Epithelial cell of prostate (primary cell): Measurements from ENCODE around the gene LMOD2.

Experiments
- DNase-seq: peaks from one replicate; pipeline ENCODE4 v3.0.0-alpha.2; 2011; ENCODE audit warnings: low read depth, low spot score
- H3K27ac ChIP-seq: fragments of 450-650 bp; 2 replicates; pipeline ENCODE4 v1.5.1; 2017; ENCODE audit warnings: mild to moderate bottlenecking

LMOD2 gene

DNA sequence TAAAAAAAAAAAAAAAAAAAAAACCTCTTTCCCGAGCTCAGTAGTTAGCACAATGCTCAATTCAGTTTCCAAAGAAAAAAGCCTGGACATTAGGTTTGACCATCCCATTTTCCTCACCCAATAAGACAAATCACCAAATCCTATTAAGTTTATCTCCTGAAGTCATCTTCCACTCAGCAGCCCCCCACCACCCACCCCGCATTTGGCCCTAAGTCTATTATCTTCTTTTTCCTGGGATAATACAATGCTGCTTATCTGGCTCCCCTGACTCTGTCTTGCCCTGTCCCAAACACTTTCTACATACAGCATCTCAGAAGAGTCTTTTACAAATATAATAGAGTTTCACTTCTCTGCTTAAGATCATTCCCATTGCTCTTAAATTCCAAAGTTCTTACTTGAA lies 17.8 kb upstream of the LMOD2 start:
- DNase-seq: no peak
- H3K27ac ChIP-seq: no peak overlapping the region

DNA sequence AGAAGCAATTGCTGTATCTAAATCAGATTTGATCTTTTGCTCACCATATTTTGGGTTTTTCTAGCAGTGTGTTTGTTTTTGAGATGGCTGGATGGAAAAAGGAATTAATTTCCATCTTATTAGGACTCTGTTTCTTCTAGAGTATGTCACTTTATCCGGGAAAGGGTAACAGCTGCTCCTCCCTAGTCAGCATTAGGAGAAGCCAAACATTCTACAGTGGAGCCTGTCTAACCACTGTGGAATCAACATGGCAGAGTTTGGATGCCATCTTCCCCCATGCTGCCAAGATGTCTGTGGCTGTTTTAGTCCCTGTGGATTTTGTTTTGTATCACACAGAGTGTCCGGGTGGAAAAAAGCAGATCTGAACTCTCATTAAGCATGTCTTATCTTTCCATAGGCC lies 16.0 kb upstream of the LMOD2 start:
- no peak overlapping the region for H3K27ac ChIP-seq
- no peak for DNase-seq

DNA sequence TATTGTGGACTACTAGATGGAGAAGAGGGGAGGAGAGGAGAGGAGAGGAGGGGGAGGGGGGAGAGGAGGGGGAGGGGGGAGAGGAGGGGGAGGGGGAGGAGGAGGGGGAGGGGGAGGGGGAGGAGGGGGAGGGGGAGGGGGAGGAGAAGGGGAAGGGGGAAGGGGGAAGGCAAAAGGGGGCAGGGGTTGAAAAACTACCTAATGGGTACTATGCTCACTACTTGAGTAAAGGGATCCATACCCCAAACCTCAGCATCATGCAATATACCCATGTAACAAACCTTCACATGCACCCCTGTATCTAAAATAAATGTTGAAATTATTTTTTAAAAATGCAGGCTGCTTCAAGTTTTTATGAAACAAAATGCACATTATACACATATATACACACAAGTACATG lies 15.1 kb upstream of the LMOD2 start:
- no peak overlapping the region for H3K27ac ChIP-seq
- DNase-seq: no peak

DNA sequence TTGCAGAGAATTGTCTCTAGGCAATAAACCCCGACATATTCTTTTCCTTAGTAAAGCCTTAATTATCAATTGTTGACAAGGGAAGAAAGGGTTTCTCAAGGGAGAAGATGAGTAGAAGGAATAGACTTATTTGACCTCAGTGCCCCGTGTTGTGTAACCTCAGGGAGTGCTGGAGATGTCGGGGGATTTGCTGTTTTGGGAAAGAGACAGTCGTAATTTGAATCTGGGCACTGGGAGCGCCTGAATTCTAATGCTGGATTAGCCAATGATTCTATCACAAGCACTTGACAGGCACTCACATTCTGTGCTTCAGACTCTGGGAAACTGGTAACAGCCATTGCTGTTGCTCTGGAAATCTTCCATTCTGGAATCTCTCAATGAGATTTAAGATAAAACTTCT lies 13.8 kb upstream of the LMOD2 start:
- no peak for DNase-seq

DNA sequence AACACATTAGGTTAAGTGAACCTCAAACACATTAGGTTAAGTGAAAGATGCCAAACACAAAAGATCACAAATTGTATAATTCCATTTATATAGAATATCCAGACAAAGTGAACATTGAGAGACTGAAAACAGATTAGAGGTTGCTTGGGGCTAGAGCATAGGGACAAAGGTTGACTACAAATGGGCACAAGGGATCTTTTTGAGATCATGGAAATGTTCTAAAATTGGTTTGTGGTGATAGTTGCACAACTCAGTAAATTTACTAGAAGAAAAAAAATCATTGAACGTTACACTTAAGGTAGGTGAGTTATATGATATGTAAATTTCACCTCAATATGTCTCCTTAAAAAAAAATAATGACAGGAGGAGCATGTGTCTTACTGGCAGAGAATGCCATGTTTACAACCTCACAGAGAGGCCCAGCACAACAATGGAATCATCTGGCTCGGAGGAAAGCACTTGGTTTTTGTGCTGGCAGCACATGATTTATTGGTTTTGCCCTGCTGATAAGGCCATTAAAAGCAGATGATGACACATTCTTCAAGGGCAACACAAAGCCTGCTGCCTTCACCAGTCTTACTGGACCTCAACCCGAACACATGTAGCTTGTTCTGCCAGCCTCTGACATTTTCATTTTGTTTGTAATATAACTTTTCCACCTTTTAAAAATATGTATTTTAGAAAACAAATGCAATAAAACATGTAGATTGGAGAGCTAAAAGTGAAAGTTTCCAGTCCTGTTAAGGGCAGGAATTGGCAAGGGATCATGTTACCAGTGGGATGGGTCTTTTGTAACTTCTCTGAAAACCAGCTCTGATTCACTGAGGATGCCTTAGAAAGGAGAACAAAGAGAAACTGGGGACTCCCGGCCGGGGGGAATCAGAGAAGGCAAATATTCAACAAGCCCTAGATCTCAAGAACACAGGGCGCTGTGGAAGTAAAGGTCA lies 11.9 kb upstream of the LMOD2 start:
- H3K27ac ChIP-seq: no peak overlapping the region
- peak; percentile 29 for DNase-seq

More for the DNA sequence above, 13.8 kb upstream of the LMOD2 start:
- H3K27ac ChIP-seq: no peak overlapping the region

DNA sequence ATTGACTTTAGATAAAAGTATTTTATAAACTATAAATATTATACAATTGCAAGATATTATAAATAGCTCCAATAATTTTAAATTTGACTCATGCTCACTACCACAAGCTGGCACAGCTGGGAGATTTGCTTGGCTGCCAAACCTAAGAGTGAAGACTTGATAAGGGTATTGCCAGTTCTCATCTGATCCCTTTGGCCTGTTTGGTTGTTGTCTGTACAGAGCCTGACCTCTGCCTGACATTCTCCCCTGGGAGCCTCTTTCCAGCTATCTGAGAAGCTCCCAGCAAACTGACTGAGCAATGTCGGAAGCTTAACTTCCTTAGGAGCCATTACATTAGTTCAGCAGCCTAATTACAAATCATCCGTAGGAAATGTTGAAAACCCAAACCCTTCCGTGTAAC lies 10.2 kb upstream of the LMOD2 start:
- no peak for DNase-seq
- no peak overlapping the region for H3K27ac ChIP-seq

DNA sequence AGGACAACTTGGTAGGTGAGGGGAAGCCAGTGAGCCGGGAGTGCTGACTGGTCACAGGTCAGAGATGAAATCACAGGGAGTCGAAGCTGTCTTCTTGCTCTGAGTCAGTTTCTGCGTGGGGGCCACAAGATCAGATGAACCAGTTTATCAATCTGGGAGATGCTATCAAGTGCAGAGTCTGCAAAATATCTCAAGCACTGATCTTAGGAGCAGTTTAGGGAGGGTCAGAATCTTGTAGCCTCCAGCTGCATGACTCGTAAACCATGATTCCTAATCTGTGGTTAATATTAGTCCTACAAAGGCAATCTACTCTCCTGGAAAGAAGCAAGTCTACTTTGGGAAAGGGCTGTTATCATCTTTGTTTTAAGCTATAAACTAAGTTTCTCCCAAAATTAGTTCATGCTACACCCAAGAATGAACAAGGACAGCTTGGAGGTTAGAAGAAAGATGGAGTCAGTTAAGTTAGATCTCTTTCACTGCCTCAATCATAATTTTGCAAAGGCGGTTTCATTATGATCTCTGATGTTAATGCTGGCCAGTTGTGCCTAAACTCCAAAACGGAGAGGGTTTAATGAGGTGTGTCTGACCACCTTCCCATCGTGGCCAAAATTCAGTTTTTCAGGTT lies 8.4 kb upstream of the LMOD2 start:
- DNase-seq: no peak
- H3K27ac ChIP-seq: no peak overlapping the region

DNA sequence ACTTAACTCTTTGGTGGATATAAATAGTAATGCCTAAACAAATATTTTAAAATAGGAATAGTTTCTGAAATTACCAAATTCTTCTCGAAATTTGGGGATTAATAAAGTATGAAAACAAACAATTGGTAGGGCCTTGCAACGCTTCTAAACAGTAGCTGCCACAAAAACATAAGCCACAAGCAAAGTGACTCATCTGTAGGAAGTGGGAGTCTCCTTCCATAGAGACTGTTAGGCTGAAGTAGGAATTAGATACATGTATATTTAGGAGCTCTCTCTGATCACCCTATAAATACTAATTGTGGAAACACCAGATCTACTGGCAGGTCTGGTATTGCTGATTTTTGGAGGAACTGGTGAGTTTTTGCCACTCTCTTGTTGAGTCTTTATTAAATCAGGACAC lies 5.7 kb upstream of the LMOD2 start:
- no peak overlapping the region for H3K27ac ChIP-seq
- no peak for DNase-seq

DNA sequence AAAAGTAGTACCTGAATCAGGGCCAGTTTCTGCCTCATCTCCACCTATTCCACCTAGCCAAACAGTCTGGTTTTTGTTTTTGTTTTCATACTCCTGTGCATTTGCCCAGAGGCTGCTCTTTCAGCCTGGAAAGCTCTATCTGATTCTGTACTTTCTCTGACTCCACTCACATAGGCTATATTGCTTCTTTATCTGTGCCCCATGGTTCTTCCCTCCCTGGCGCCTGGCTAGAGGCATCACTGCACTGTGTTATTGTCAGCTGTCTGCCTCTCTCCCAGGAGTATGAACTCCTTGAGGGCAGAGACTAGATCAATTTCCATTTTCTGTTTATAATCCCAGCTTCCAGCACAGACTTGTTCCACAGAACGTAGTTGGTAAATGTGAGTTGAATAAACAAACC lies 5.1 kb upstream of the LMOD2 start:
- H3K27ac ChIP-seq: no peak overlapping the region
- DNase-seq: no peak

DNA sequence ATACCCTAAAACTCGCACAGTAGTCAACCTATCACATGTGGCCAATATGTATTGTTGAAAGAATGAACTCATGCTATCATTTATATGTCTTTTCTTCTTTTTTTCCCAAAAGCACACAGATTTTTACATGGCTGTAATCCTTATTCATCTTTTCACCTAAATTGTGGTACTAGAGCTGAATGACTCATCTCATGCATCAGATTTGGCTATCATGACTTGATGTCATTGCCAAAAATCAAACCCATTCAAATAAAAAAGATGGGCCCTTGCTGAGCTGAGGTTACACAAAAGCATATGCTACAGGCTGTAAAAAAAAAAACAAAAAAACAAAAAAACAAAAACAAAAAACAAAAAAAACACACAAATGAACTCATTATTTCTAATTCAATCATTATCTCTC lies 3.3 kb upstream of the LMOD2 start:
- DNase-seq: no peak
- no peak overlapping the region for H3K27ac ChIP-seq

DNA sequence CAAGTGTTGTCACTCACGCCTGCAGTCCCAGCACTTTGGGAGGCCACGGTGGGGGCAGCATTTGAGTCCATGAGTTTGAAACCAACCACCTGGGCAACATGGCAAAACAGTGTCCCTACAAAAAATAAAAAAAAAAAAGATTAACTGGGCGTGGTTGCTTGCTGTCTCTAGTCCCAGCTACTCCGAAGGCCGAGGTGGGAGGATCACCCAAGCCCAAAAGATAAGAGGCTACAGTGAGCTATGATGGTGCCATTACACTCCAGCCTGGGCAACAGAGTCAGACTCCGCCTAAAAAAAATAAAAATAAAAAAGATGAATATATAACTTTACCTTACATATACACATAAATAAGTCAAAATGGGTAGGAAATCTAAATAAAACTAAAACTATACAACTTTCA lies 2.5 kb upstream of the LMOD2 start:
- DNase-seq: no peak
- no peak overlapping the region for H3K27ac ChIP-seq

DNA sequence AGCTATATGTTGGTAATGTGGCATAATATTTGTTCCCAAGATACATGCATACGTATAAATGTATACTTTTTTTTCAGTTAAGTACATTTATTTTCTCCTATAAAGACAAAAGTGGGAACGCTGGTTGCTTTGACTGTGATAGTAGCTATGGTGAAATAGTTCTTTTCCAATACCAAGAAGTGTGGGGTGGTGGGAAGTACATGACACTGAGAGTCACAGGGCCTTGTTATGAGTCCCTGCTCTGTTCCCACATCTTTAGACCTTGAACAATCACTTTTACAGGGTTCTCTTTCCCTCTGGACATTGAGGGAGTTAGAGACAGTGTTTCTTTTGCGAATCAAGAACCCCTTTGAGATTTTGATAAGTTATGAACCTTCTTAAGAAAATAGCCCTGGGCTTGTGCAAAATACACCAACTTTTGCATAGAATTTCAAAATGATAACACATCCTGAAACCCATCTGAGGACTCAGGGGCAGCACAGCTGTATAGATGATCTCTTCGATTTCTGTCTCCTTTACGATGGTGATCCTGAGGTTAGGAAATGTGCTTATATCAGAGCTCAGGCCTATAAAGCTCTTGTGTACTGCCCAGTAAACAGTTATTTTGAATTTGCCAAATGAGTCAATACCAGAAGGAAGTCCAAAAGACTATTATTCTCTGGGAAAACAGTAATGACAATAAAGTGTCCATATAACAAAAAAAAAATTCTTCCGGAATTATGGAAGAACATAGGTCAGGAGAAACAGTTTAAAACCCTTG lies 1.1 kb downstream of the LMOD2 start:
- DNase-seq: no peak
- no peak overlapping the region for H3K27ac ChIP-seq

DNA sequence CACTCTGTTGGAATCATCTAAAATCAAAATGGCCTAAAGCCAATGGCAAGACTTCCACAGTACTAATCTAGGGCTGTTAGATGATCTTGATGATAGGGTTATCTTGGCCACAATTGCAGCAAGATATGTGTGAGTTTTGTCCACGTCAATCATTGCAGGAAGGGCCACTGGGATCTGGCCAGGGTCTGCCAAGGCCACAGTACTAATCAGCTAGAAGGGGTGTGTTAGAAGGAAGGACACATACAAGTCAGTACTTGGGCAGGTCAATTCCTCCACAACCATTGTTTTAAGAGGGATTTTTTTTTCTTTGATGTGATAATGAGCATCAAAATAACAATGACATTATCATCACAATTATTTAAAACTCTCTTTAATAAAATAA lies 1.6 kb downstream of the LMOD2 start:
- DNase-seq: no peak
- no peak overlapping the region for H3K27ac ChIP-seq

DNA sequence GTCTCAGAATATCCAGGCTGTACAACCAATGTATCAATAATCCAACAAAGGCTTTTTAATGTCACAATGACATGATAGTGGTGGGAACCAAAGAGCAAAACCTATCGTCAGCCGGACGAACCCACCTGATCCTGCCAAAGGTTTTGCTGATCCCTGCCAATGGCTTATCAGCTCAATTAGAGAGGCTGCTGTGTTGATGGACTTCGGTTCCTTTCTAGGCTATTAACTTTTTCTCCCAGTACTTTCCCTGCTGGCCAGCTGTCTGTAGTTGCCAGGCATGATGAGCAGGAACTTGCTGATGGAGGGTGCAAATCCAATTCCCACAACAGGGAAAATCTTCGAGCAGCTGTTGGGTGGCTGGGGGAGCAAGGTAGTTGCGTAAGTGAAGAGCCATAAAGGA lies 2.4 kb downstream of the LMOD2 start:
- no peak overlapping the region for H3K27ac ChIP-seq
- no peak for DNase-seq

DNA sequence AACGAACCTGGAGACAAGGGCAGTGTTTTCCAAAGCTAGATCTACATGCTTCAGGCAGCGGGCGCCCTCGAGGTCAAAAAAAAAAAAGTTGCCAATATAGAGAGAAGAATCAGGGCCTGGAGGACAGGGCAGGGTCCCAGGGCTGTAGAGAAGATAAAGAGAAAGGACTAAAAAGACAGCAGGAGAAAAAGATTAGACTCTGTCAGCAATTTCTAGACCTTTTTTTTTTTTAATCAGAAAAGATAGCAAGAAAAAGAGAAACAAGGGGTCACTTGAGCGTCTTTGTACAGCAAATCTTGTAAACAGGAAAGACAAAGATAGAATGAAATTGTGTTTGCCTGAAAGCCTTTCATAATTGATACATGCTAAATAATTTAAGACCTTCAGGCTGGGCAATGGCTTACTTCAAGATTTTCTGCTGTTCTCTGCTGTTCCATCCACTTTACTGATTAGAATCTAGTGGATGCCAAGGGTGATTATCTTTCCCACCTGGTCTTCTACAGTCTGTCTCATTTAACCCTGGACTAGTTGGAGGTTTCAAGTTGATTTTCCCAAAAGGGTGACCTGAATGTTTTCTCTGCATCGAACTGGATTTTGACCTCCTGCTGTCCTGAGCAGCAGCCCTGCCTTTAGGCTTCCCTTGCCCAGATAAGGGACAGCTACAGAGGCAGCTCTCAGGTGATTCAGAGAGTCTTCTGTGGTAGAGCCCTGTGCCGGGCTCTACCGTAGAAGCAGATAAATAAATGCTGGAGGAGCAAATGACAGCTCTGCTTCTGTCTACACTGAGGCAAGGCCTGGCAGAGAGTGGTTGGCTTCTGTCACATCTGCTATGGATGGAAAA lies 5.1 kb downstream of the LMOD2 start:
- no peak overlapping the region for H3K27ac ChIP-seq
- DNase-seq: no peak

DNA sequence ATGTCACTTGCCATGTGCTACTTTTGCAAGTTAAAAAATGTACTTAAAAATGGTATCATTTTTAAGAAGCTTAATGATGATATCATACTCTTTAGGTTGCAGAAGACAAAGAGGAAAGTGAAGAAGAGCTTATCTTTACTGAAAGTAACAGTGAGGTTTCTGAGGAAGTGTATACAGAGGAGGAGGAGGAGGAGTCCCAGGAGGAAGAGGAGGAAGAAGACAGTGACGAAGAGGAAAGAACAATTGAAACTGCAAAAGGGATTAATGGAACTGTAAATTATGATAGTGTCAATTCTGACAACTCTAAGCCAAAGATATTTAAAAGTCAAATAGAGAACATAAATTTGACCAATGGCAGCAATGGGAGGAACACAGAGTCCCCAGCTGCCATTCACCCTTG lies 6.1 kb downstream of the LMOD2 start:
- no peak overlapping the region for H3K27ac ChIP-seq
- DNase-seq: no peak

DNA sequence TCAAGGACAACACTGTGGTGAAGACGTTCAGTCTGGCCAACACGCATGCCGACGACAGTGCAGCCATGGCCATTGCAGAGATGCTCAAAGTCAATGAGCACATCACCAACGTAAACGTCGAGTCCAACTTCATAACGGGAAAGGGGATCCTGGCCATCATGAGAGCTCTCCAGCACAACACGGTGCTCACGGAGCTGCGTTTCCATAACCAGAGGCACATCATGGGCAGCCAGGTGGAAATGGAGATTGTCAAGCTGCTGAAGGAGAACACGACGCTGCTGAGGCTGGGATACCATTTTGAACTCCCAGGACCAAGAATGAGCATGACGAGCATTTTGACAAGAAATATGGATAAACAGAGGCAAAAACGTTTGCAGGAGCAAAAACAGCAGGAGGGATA lies 6.6 kb downstream of the LMOD2 start:
- no peak for DNase-seq
- no peak overlapping the region for H3K27ac ChIP-seq

DNA sequence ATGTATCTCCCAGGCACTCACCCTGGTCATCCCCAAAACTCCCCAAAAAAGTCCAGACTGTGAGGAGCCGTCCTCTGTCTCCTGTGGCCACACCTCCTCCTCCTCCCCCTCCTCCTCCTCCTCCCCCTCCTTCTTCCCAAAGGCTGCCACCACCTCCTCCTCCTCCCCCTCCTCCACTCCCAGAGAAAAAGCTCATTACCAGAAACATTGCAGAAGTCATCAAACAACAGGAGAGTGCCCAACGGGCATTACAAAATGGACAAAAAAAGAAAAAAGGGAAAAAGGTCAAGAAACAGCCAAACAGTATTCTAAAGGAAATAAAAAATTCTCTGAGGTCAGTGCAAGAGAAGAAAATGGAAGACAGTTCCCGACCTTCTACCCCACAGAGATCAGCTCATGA lies 7.1 kb downstream of the LMOD2 start:
- H3K27ac ChIP-seq: no peak overlapping the region
- no peak for DNase-seq

DNA sequence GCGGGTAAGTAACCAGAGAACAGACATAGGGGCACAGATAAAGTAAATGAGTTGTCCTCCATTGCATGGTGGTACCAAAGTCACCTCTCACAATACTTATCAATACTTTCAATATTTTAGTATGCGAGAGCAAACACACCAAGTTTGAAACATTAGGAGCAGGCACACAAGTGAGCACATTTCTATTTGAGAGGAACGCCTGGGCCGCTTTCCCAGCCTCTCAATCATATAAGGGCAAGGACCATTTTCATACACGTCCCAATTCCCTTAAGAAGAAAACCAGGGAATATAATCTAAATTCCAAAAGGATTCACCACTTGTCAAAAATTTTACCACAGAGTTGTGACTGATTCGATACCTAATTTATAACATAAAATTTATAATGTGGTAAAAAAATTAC lies 7.5 kb downstream of the LMOD2 start:
- no peak for DNase-seq
- no peak overlapping the region for H3K27ac ChIP-seq

DNA sequence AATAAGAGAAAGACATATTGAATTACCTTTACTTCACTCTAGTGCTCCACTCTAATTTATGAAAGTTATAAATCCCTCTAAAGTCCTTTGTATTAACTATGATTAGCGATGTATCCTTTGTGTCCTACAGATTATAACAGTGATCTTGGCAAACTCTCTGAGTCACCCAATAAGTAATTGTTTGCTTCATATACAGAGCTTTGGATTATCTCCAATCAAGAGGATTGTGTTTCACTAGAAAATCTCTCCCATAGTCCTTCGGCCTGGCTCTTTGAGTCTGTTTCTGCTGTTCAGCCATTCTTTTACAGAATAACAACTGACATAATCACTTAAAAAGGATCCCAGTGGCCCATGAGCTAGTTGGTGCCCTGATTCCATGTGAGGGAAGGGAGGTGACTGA lies 9.5 kb downstream of the LMOD2 start:
- no peak overlapping the region for H3K27ac ChIP-seq
- DNase-seq: no peak
